HCT116 (cell line): ENCODE results near the gene RNF126. TPM values are rescaled to one million over a fixed set of nuclear protein-coding genes. Genes with fewer than 3 reads are reported as not detected.

Experiments
- ATAC-seq: fragments of 200-7000 bp; cut with Tn5 transposase; 2 replicates; pipeline ENCODE4 v1.9.1; 2020; ENCODE audit warnings: mild to moderate bottlenecking, moderate library complexity
- Bru-seq: library from RNA; stranded (reverse); fragments of 400-500 nt; gene quantifications from one replicate; lab custom pipeline; 2021; lab: Mats Ljungman, UMichigan
- BruChase-seq, 2 experiments: library from RNA; stranded (reverse); fragments of 400-500 nt; gene quantifications; one replicate each; lab custom pipeline; 2021; lab: Mats Ljungman, UMichigan
- BruUV-seq: library from RNA; stranded (reverse); fragments of 400-500 nt; replicated peaks from 2 replicates; lab custom pipeline; 2021; lab: Mats Ljungman, UMichigan
- CTCF ChIA-PET: fragments of 300-600 bp; sonication (Branson Sonifier 250); formaldehyde crosslinking; loops from one replicate; lab custom pipeline; 2021; ENCODE audit warnings: antibody characterized with exemption; lab: Charles Lee
- POLR2A ChIA-PET: fragments of 300-600, 350-600 bp; sonication (Branson Sonifier 250); formaldehyde crosslinking; loops from one replicate; lab custom pipeline; 2021; ENCODE audit warnings: antibody characterized with exemption; lab: Charles Lee
- RAD21 ChIA-PET, 2 experiments: fragments of 300-600 bp; sonication (Branson Sonifier 250); formaldehyde crosslinking; loops; one replicate each; lab custom pipeline; 2023; ENCODE audit warnings: low total read pairs in 2 of 2; ENCODE audit not compliant: uncharacterized antibody in 2 of 2, unreplicated experiment in 2 of 2, low non-redundant PET in 1 of 2; lab: Charles Lee
- DNase-seq: peaks from one replicate; pipeline ENCODE4 v3.0.0-alpha.2; 2010; ENCODE audit warnings: low read depth, low spot score
- H2AFZ ChIP-seq: fragments of 200-600 bp; shearing (Covaris generic), sonication (generic); 2 replicates; pipeline ENCODE4 v1.6.1; 2017; ENCODE audit warnings: low read depth, mixed run types, mixed read lengths, antibody characterized with exemption, low read length; ENCODE audit not compliant: poor library complexity, severe bottlenecking
- H3K27ac ChIP-seq: 2 replicates; pipeline ENCODE4 v1.5.1; 2012; ENCODE audit warnings: low read depth, low read length
- H3K27me3 ChIP-seq: fragments of 200-600 bp; sonication (generic); 2 replicates; pipeline ENCODE4 v1.6.1; 2016; ENCODE audit warnings: mixed run types, low read length, mixed read lengths; ENCODE audit not compliant: insufficient read depth
- H3K36me3 ChIP-seq, 2 experiments: fragments of 200-500 bp in 1 of 2; fragments of 200-600 bp in 1 of 2; sonication (Bioruptor generic) in 1 of 2; sonication (generic) in 1 of 2; 2 replicates each; pipeline versions ENCODE4 v1.5.1 to v1.6.1; 2014 to 2016; ENCODE audit warnings: low read length in 2 of 2, inconsistent platforms in 1 of 2, mixed read lengths in 1 of 2, mixed run types in 1 of 2; ENCODE audit not compliant: insufficient read depth in 2 of 2, control insufficient read depth in 1 of 2
- H3K4me1 ChIP-seq, 2 experiments: fragments of 200-600 bp in 1 of 2; sonication (generic) in 1 of 2; 2 replicates each; pipeline versions ENCODE4 v1.5.1 to v1.6.1; 2012 to 2017; ENCODE audit warnings: low read length in 2 of 2, inconsistent platforms in 1 of 2, mild to moderate bottlenecking in 1 of 2, mixed read lengths in 1 of 2, mixed run types in 1 of 2, moderate library complexity in 1 of 2; ENCODE audit not compliant: insufficient read depth in 2 of 2, control insufficient read depth in 1 of 2
- H3K4me2 ChIP-seq: fragments of 200-600 bp; sonication (generic); 2 replicates; pipeline ENCODE4 v1.6.1; 2017; ENCODE audit warnings: mixed run types, low read length, mixed read lengths
- H3K4me3 ChIP-seq, 2 experiments: fragments of 200-600 bp in 1 of 2; sonication (generic) in 1 of 2; replicated peaks in 1 of 2; 2 replicates each; pipeline ENCODE4 v1.5.1; 2011 to 2016; ENCODE audit warnings: low read length in 2 of 2, control low read depth in 1 of 2, low read depth in 1 of 2, mild to moderate bottlenecking in 1 of 2, mixed read lengths in 1 of 2, mixed run types in 1 of 2
- H3K79me2 ChIP-seq: fragments of 200-600 bp; sonication (generic); 2 replicates; pipeline ENCODE4 v1.6.1; 2017; ENCODE audit warnings: mild to moderate bottlenecking, mixed run types, low read length, moderate library complexity, mixed read lengths; ENCODE audit not compliant: insufficient read depth
- H3K9ac ChIP-seq: fragments of 200-600 bp; sonication (generic); 2 replicates; pipeline ENCODE4 v1.6.1; 2016; ENCODE audit warnings: low read length, mixed read lengths
- H3K9me2 ChIP-seq: fragments of 200-600 bp; sonication (generic), shearing (Covaris generic); 2 replicates; pipeline ENCODE4 v1.6.1; 2017; ENCODE audit warnings: mixed run types, mild to moderate bottlenecking, moderate library complexity; ENCODE audit not compliant: insufficient read depth
- H3K9me3 ChIP-seq, 2 experiments: fragments of 200-500 bp in 1 of 2; fragments of 200-600 bp in 1 of 2; sonication (Bioruptor generic) in 1 of 2; sonication (generic) in 1 of 2; 2 replicates each; pipeline ENCODE4 v1.6.1; 2014 to 2017; ENCODE audit warnings: low read length in 2 of 2, mixed read lengths in 2 of 2, inconsistent platforms in 1 of 2, low read depth in 1 of 2, mild to moderate bottlenecking in 1 of 2, mixed run types in 1 of 2, moderate library complexity in 1 of 2; ENCODE audit not compliant: control insufficient read depth in 1 of 2, insufficient read depth in 1 of 2
- H4K20me1 ChIP-seq: fragments of 200-600 bp; sonication (generic), shearing (Covaris generic); 2 replicates; pipeline ENCODE4 v1.6.1; 2017; ENCODE audit warnings: mixed run types, mild to moderate bottlenecking, moderate library complexity; ENCODE audit not compliant: insufficient read depth
- ATF3 ChIP-seq: IDR thresholded peaks from 2 replicates; pipeline ENCODE4 v1.6.1; 2012
- CEBPB ChIP-seq: IDR thresholded peaks from 2 replicates; pipeline ENCODE4 v1.6.1; 2012; ENCODE audit warnings: low read depth
- CTCF ChIP-seq, 3 experiments: fragments of 200-600 bp in 1 of 3; sonication (generic) in 1 of 3; IDR thresholded peaks in 2 of 3; conservative IDR thresholded peaks in 1 of 3; 2 replicates each; pipeline ENCODE4 v1.5.1; 2012 to 2017; ENCODE audit warnings: low read depth in 2 of 3, low read length in 2 of 3, antibody characterized with exemption in 1 of 3, borderline replicate concordance in 1 of 3, control low read depth in 1 of 3, mild to moderate bottlenecking in 1 of 3, mixed read lengths in 1 of 3, mixed run types in 1 of 3, moderate library complexity in 1 of 3; ENCODE audit not compliant: insufficient read depth in 1 of 3
- ELF1 ChIP-seq: IDR thresholded peaks from 2 replicates; pipeline ENCODE4 v1.6.1; 2012; ENCODE audit warnings: low read depth, borderline replicate concordance
- FOSL1 ChIP-seq: IDR thresholded peaks from 2 replicates; pipeline ENCODE4 v1.6.1; 2012; ENCODE audit warnings: low read depth
- MAX ChIP-seq: IDR thresholded peaks from 2 replicates; pipeline ENCODE4 v1.6.1; 2012
- POLR2A ChIP-seq: IDR thresholded peaks from 2 replicates; pipeline ENCODE4 v1.7.0; 2011; ENCODE audit warnings: borderline replicate concordance; ENCODE audit not compliant: insufficient read depth, insufficient read length; ENCODE audit errors: extremely low read depth
- POLR2AphosphoS5 ChIP-seq: IDR thresholded peaks from 2 replicates; pipeline ENCODE4 v1.6.1; 2011; ENCODE audit warnings: mild to moderate bottlenecking, low read depth, low read length, moderate library complexity
- REST ChIP-seq: IDR thresholded peaks from 2 replicates; pipeline ENCODE4 v1.6.1; 2012; ENCODE audit warnings: low read depth
- TCF7L2 ChIP-seq: IDR thresholded peaks from 2 replicates; pipeline ENCODE4 v1.7.0; 2011; ENCODE audit warnings: borderline replicate concordance, inconsistent platforms; ENCODE audit not compliant: insufficient read depth, insufficient read length; ENCODE audit errors: extremely low read depth
- YY1 ChIP-seq: IDR thresholded peaks from 2 replicates; pipeline ENCODE4 v1.6.1; 2011; ENCODE audit warnings: low read length, low read depth, moderate library complexity, mild to moderate bottlenecking; ENCODE audit not compliant: insufficient replicate concordance; ENCODE audit errors: extremely low read depth
- ZBTB33 ChIP-seq: IDR thresholded peaks from 2 replicates; pipeline ENCODE4 v1.6.1; 2011; ENCODE audit warnings: mild to moderate bottlenecking, low read length, moderate library complexity; ENCODE audit not compliant: insufficient replicate concordance; ENCODE audit errors: extremely low read depth
- ZFX ChIP-seq: fragments of 450-650 bp; IDR thresholded peaks from 2 replicates; pipeline ENCODE4 v1.6.1; 2017
- ZNF274 ChIP-seq: fragments of 200-500 bp; sonication (Bioruptor generic); IDR thresholded peaks from 2 replicates; pipeline ENCODE4 v1.6.1; 2014; ENCODE audit warnings: mild to moderate bottlenecking, low read depth, low read length, inconsistent platforms
- intact Hi-C: fragments of 100-400 bp; cut with micrococcal nuclease; formaldehyde crosslinking; loops from 2 replicates; pipeline ENCODE4 v1.10.0; 2022
- long read RNA-seq: library from polyadenylated mRNA; unstranded; transcript quantifications from one replicate; pipeline ENCODE4 v2.0.0, GENCODE V29; 2021; ENCODE audit not compliant: unreplicated experiment
- polyA plus RNA-seq: library from polyadenylated mRNA; unstranded; fragments of >200 nt; gene quantifications from 2 replicates; pipeline ENCODE4 v1.2.1, GENCODE V29; 2012; ENCODE audit warnings: missing spikeins
- total RNA-seq: library from RNA; stranded (reverse); gene quantifications from one replicate; pipeline ENCODE4 v1.2.1, GENCODE V29; 2021; ENCODE audit not compliant: unreplicated experiment

RNF126 gene
- total RNA-seq (93.8 TPM), Bru-seq, nascent RNA (percentile 66 among the genes with signal in this experiment), BruChase-seq, experiment 1, labeled RNA remaining after a 6-hour chase (percentile 79 among the genes with signal in this experiment), BruChase-seq, experiment 2, labeled RNA remaining after a 2-hour chase (percentile 70 among the genes with signal in this experiment)
- 87.9 and 89.0 TPM in 2 replicates for polyA plus RNA-seq
- long read RNA-seq, transcript RNF126-203 (9 exons, 963 nt), result minor isoform, 10 of 276 reads
- long read RNA-seq, transcript RNF126-201 (9 exons, 1,694 nt), result major isoform, 142 of 276 reads
- long read RNA-seq, partial matches to known transcripts, result 24 of 276 reads
- long read RNA-seq, other reads (novel, unspliced or antisense), result 97 of 276 reads

- RAD21 ChIA-PET, result interaction anchor here (0.6 to 1.0 kb wide), 4 partner anchors 14 to 71 kb away, joined by 3 to 6 read pairs (median 4); no protein-coding TSS in a partner anchor
- peak; percentile 81 for DNase-seq
- Histone ChIP-seq H3K9me3 (no peaks in the 10 kb centered on the region), H3K9ac (peak within 1 kb of the TSS; percentile 98), H2AFZ (no peak within 1 kb of the TSS), H4K20me1 (peaks cover 5% of the 10 kb centered on the region; the same call in 1 of the 2 replicates), H3K4me3 (peak within 1 kb of the TSS; percentile 64 to 96), H3K27me3 (no peaks in the 10 kb centered on the region), H3K27ac (peak within 1 kb of the TSS; percentile 99), H3K4me1 (peaks cover 18 to 35% of the 10 kb centered on the region in 2 experiments), H3K36me3 (peaks cover 0 to 11% of the 10 kb centered on the region in 2 experiments; a peak in 2 of 4 replicates), H3K4me2 (peak within 1 kb of the TSS; percentile 99), H3K79me2 (peaks cover 48% of the 10 kb centered on the region), H3K9me2 (no peaks in the 10 kb centered on the region)
- BruUV-seq, result no TSS peak
- ATAC-seq, result peak; percentile 85
- POLR2A ChIA-PET, result interaction anchor here (1.0 to 1.2 kb wide), 4 partner anchors 13 to 252 kb away, joined by 3 to 5 read pairs (median 4); partner anchors contain the start of gene FSTL3
- intact Hi-C loops, result loop anchor here (2.0 kb wide), 1 partner anchor 134 kb away; the partner anchor contains the start of gene PTBP1
- CTCF ChIA-PET, result interaction anchor here (0.6 to 1.6 kb wide), 8 partner anchors 14 to 156 kb away, joined by 3 to 19 read pairs (median 4); no protein-coding TSS in a partner anchor
- TF ChIP-seq ZBTB33 (peak; percentile 63), POLR2AphosphoS5 (peak; percentile 82), CTCF (IDR thresholded peaks at IDR 0.05 in 2 of 3, conservative IDR thresholded peaks at IDR 0.05 in 1 of 3; ENCODE audit: borderline replicate concordance in 1 of 3, insufficient read depth in 1 of 3, low read depth in 2 of 3, low read length in 2 of 3) (no peak), FOSL1 (no peak), ELF1 (no peak), ATF3 (no peak), ZNF274 (no peak), TCF7L2 (peak; percentile 9), POLR2A (peak; percentile 61), CEBPB (no peak), ZFX (peak; percentile 85), REST (no peak), YY1 (peak; percentile 75), MAX (peak; percentile 46; the same call in 1 of the 2 replicates)
Observed at GRCh38 chr19:662962-663681, at the start of gene RNF126. Gene RNF126 (minus strand): TSS chr19:663214. CDS start chr19:663121, 93 bp downstream.
